ENCODE results near the gene RBM4. TPM values are rescaled to one million over a fixed set of nuclear protein-coding genes. Genes with fewer than 3 reads are reported as not detected.
"Not testable (repeated sequence)": the region's sequence is repeated elsewhere in the genome, so short reads cannot be mapped to it uniquely, and the experiment has no call there.

The RBM4 gene
- total and polyA plus RNA-seq, 8 donors = 44.3 to 136 (median 94.4) TPM

DNA sequence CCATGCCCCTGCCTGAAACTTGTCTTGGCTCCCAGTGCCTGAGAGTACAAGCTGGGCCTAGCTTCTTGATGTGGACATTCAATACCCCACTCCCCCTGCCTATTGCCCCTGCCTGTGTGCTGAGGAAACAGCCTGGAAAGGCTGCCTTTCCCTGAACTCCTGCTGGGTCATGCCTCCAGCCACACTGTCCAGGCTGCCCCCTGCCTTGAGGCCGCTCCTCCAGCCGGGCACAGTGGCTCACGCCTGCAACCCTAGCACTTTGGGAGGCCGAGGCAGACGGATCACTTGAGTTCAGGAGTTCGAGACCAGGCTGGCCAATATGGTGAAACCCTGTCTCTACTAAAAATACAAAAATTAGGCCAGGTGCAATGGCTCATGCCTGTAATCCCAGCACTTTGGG, 35.4 kb upstream of the RBM4 start:
- no peak overlapping the region for H3K27ac ChIP-seq
- WGBS, 5 donors = 85 to 93% (median 92%) methylated on average over 6 of the region's 6 CpGs
- no peaks in the 10 kb centered on the region for H3K27me3 ChIP-seq
- no peak overlapping the region for H3K4me3 ChIP-seq
- intact Hi-C loops (cut with DNase I; ENCODE audit: low total_unique reads) = no loop called here
- no peak for TF ChIP-seq EP300 (IDR thresholded peaks at IDR 0.05)
- TF ChIP-seq POLR2AphosphoS5 (IDR thresholded peaks at IDR 0.05) = no peak
- TF ChIP-seq POLR2A (IDR thresholded peaks at IDR 0.05) = no peak
- TF ChIP-seq, protein P1, sequence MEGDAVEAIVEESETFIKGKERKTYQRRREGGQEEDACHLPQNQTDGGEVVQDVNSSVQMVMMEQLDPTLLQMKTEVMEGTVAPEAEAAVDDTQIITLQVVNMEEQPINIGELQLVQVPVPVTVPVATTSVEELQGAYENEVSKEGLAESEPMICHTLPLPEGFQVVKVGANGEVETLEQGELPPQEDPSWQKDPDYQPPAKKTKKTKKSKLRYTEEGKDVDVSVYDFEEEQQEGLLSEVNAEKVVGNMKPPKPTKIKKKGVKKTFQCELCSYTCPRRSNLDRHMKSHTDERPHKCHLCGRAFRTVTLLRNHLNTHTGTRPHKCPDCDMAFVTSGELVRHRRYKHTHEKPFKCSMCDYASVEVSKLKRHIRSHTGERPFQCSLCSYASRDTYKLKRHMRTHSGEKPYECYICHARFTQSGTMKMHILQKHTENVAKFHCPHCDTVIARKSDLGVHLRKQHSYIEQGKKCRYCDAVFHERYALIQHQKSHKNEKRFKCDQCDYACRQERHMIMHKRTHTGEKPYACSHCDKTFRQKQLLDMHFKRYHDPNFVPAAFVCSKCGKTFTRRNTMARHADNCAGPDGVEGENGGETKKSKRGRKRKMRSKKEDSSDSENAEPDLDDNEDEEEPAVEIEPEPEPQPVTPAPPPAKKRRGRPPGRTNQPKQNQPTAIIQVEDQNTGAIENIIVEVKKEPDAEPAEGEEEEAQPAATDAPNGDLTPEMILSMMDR (IDR thresholded peaks at IDR 0.05) = no peak
- no peaks in the 10 kb centered on the region for H3K9me3 ChIP-seq
- no peak for DNase-seq
- peaks cover 18 to 76% (median 73%) of the 10 kb centered on the region in 4 donors for H3K36me3 ChIP-seq
- peaks cover 11 to 28% (median 13%) of the 10 kb centered on the region in 4 donors for H3K4me1 ChIP-seq

DNA sequence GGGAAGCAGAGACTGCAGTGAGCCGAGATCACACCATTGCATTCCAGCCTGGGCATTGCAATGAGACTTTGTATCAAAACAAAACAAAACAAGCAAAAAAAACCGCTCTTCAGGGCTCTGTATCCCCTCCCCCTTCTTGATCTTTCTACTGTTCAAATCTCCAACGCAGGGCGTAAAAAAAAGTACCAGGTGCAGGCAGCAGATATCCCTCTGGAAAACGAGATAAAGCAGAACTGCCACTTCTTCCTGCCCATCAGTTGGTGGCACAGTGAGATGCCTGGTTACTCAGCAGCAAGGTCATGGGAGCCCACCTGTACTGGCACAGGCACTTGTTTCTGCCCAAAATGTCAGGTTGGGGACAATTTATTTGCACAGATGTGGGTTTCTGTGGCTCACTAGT, 34.3 kb upstream of the RBM4 start:
- intact Hi-C loops (cut with DNase I; ENCODE audit: low total_unique reads) = no loop called here
- Histone ChIP-seq H3K36me3 (peaks cover 18 to 73% (median 69%) of the 10 kb centered on the region in 4 donors), H3K4me3 (no peak overlapping the region), H3K4me1 (peaks cover 11 to 32% (median 17%) of the 10 kb centered on the region in 4 donors), H3K9me3 (no peaks in the 10 kb centered on the region), H3K27me3 (no peaks in the 10 kb centered on the region), H3K27ac (no peak overlapping the region)
- WGBS, 5 donors = 78 to 84% (median 82%) methylated on average over 5 of the region's 5 CpGs
- DNase-seq = no peak
- TF ChIP-seq, protein P1 (IDR thresholded peaks at IDR 0.05) = no peak
- TF ChIP-seq EP300 (IDR thresholded peaks at IDR 0.05) (no peak), POLR2AphosphoS5 (IDR thresholded peaks at IDR 0.05) (no peak), POLR2A (IDR thresholded peaks at IDR 0.05) (no peak)

DNA sequence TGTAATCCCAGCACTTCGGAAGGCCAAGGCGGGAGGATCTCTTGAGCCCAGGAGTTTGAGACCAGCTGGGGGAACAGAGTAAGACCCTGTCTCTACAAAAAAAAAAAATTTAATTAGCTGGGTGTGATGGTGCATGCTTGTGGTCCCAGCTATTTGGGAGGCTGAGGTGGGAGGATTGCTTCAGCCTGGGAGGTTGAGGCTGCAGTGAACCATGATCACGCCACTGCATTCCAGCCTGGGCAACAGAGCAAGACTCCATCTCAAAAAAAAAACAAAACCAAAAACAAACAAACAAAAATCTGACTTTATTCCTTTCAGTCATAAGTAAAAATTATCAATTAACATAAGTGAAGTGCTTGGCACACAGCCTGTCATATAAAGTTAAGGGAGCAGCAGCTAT, 31.9 kb upstream of the RBM4 start:
- Histone ChIP-seq H3K27ac (peak overlapping the region in 4 of 5 donors; percentile 69 to 80 (median 70)), H3K4me1 (peaks cover 11 to 28% (median 17%) of the 10 kb centered on the region in 4 donors), H3K36me3 (peaks cover 12 to 48% (median 47%) of the 10 kb centered on the region in 4 donors)
- H3K27me3 ChIP-seq; H3K9me3 ChIP-seq; DNase-seq; intact Hi-C loops (cut with DNase I; ENCODE audit: low total_unique reads); H3K4me3 ChIP-seq: not testable (repeated sequence)
- 94 to 98% (median 97%) methylated on average over 3 of the region's 3 CpGs for WGBS, 5 donors

DNA sequence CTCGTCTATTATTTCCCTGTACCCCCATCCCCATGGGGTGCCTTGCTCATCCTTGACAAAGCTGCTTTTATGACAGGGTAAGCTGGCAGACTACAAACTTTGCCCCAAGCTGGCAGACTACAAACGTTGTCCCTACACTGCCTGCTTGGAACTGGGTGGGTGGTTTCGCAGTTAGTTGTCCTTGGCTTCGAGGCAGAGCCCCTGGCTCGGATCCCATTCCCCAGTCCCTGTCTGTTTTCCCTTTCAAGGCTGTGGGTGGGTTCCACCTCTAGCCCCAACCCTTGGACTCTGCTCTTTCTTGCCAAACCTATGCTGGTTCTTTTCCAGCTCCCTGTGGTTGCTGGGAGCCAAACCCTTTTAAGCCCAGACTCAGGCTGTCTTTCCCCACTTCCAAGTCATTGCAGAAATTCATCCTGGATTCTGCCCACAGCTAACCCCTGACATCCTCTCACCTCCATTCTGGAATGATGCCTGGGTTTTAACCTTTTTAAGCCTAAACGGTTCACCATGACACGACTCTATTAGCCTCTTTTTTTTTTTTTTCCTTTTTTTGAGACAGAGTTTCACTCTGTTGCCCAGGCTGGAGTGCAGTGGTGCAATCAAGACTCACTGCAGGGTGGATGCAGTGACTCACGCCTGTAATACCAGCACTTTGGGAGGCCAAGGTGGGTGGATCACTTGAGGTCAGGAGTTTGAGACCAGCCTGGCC, 31.2 kb upstream of the RBM4 start:
- peak overlapping the region in 4 of 5 donors; percentile 69 to 80 (median 70) for H3K27ac ChIP-seq
- H3K4me1 ChIP-seq = peaks cover 11 to 22% (median 17%) of the 10 kb centered on the region in 4 donors
- TF ChIP-seq, protein P1 (IDR thresholded peaks at IDR 0.05) = no peak
- no peak for TF ChIP-seq POLR2AphosphoS5 (IDR thresholded peaks at IDR 0.05)
- H3K9me3 ChIP-seq = no peaks in the 10 kb centered on the region
- no peak overlapping the region for H3K4me3 ChIP-seq
- no peaks in the 10 kb centered on the region for H3K27me3 ChIP-seq
- DNase-seq = peak; percentile 53 to 55
- intact Hi-C loops (cut with DNase I; ENCODE audit: low total_unique reads) = no loop called here
- H3K36me3 ChIP-seq = peaks cover 12 to 42% (median 40%) of the 10 kb centered on the region in 4 donors
- whole genome bisulfite sequencing, 5 donors = 21 to 47% (median 36%) methylated on average over 8 of the region's 8 CpGs
